ENCODE data around the gene NEDD9. TPM values are rescaled to one million over a fixed set of nuclear protein-coding genes. Genes with fewer than 3 reads are reported as not detected.

NEDD9 gene
- total and polyA plus RNA-seq, 10 of the 15 experiments (the other 5 are each of a cell fraction or from before 2014, with no cell fraction given), result 4.9 to 92.6 (median 14.6) TPM

DNA sequence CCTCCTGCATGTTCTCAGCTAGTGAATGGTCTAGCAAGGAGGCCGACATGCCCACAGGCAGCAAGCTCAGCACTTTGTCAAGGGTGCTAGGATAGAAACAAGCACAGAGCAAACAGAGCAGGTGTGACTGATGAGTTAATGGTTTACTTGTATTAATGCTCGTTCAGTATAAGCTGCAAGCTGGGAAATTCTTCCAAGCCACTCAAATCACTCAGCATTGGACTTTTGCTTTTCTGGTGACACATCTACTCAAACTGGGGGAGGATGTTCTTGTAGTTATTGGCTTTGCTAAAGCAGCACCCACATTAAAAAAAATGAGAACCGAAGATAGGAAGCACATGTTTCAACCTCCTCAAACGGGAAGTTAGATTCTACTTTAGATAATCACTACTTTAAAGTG is 43.1 kb upstream of the NEDD9 start (continued):
- no peak for TF ChIP-seq WRNIP1 (IDR thresholded peaks at IDR 0.05; ENCODE audit: borderline replicate concordance, low read depth, low read length)
- peak; percentile 76 for TF ChIP-seq EED (IDR thresholded peaks at IDR 0.05; ENCODE audit: low read depth)
- TF ChIP-seq RUNX3 (IDR thresholded peaks at IDR 0.05; ENCODE audit: low read length), result peak; percentile 75
- no peak for TF ChIP-seq CBFB (IDR thresholded peaks at IDR 0.05; ENCODE audit: low read depth)
- TF ChIP-seq STAT3 (IDR thresholded peaks at IDR 0.05; ENCODE audit: low read depth, low read length), result no peak
- no peak for TF ChIP-seq RAD51 (IDR thresholded peaks at IDR 0.05)
- TF ChIP-seq SMAD5 (IDR thresholded peaks at IDR 0.05; ENCODE audit: low read depth), result no peak

DNA sequence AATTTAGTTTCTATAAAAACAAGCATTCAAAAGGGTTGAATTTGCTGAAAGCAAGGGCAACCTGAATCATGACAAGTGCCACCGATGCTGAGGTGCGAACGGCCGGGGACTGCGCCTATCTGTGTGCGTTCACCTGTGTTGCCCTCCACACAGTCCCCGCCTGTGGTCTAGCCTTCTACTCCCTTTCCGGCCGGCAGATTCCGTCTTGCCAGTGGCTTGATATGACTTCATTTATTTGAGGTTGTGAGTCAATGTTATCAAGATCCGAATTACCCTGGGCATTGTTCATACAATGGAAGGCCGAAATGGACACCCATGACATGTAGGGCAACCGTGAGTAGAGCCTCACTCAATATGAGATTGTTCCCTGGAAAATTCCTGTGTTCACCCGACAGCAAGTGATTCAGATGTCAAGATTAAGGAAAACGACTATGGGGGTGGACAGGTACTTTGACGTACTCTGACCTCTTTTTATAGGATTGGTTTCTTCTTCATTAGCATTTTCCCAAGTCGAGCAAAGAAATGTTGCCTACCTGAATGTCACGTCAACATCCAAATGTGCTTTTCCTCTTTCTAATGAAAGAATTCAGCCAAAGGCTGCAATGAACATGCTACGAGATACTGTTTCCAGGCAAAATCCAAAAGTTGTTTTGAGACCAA is 41.1 kb upstream of the NEDD9 start:
- ChIA-PET SMC1A (ENCODE audit: uncharacterized antibody, unreplicated experiment) (interaction anchor here (2.4 to 7.2 kb wide), 6 partner anchors 12 to 222 kb away, joined by 12 to 112 read pairs (median 98); partner anchors contain the start of gene NEDD9), CTCF (interaction anchor here (1.6 kb wide), 1 partner anchor 12 kb away, joined by 9 read pairs; no protein-coding TSS in a partner anchor), POLR2A (no interaction called here), RAD21 (ENCODE audit: unreplicated experiment) (no interaction called here)
- Histone ChIP-seq H3K36me3 (ENCODE audit: control insufficient read depth in 2 of 2, insufficient read depth in 2 of 2, low read length in 1 of 2) (peaks cover 5 to 12% of the 10 kb centered on the region in 2 experiments; a peak in 2 of 4 replicates), H3K4me1 (ENCODE audit: control insufficient read depth, insufficient read depth, low read length) (peaks cover 37% of the 10 kb centered on the region), H3K79me2 (ENCODE audit: control insufficient read depth, insufficient read depth, low read length) (no peaks in the 10 kb centered on the region; the same call in 1 of the 2 replicates), H3K4me2 (ENCODE audit: control insufficient read depth, insufficient read depth) (no peak overlapping the region), H3K27ac (ENCODE audit: control insufficient read depth, insufficient read depth) (no peak overlapping the region), H3K4me3 (no peak overlapping the region), H3K27me3 (replicated peaks in 1 of 2; ENCODE audit: control insufficient read depth in 2 of 2, insufficient read depth in 2 of 2, low read length in 1 of 2) (no peaks in the 10 kb centered on the region), H3K9ac (ENCODE audit: control insufficient read depth, insufficient read depth, low read length) (no peak overlapping the region), H2AFZ (ENCODE audit: control insufficient read depth, low read depth, low read length) (no peak overlapping the region), H3K9me3 (replicated peaks; ENCODE audit: control insufficient read depth, insufficient read depth, low read length) (no peaks in the 10 kb centered on the region), H4K20me1 (ENCODE audit: control insufficient read depth, insufficient read depth) (no peaks in the 10 kb centered on the region)
- TF ChIP-seq RCOR1 (conservative IDR thresholded peaks at IDR 0.05; ENCODE audit: low read depth, low read length) (no peak), TCF3 (IDR thresholded peaks at IDR 0.05; ENCODE audit: borderline replicate concordance, insufficient read depth, low read depth, low read length) (no peak), SMAD1 (IDR thresholded peaks at IDR 0.05; ENCODE audit: low read depth, partially characterized antibody) (no peak), EED (IDR thresholded peaks at IDR 0.05; ENCODE audit: low read depth) (no peak), RUNX3 (IDR thresholded peaks at IDR 0.05; ENCODE audit: low read length) (no peak), SUZ12 (IDR thresholded peaks at IDR 0.05; ENCODE audit: unreplicated experiment) (no peak), DPF2 (IDR thresholded peaks at IDR 0.05) (no peak)
- TF ChIP-seq, protein P1, sequence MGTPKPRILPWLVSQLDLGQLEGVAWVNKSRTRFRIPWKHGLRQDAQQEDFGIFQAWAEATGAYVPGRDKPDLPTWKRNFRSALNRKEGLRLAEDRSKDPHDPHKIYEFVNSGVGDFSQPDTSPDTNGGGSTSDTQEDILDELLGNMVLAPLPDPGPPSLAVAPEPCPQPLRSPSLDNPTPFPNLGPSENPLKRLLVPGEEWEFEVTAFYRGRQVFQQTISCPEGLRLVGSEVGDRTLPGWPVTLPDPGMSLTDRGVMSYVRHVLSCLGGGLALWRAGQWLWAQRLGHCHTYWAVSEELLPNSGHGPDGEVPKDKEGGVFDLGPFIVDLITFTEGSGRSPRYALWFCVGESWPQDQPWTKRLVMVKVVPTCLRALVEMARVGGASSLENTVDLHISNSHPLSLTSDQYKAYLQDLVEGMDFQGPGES (IDR thresholded peaks at IDR 0.05), result no peak
- no peak for ATAC-seq
- BruUV-seq (replicated peaks), result no TSS peak
- DNase-seq (ENCODE audit: low read depth, low spot score), result no peak
- 97% methylated on average over 19 of the region's 19 CpGs for WGBS (ENCODE audit: insufficient coverage, insufficient replicate concordance, low lambda C conversion rate, missing lambda C conversion rate)
- intact Hi-C loops (cut with micrococcal nuclease; ENCODE audit: unreplicated experiment), result no loop called here
- in situ Hi-C loops (cut with MboI), result no loop called here
- FAIRE-seq, result no peak

Measured in GM12878 (cell line).